Bronchial epithelial cell (primary cell): ENCODE measurements around the gene SYMPK. TPM values are rescaled to one million over a fixed set of nuclear protein-coding genes. Genes with fewer than 3 reads are reported as not detected.

Experiments used
- DNase-seq: peaks from one replicate; pipeline ENCODE4 v3.0.0-alpha.2; 2010; ENCODE audit warnings: low read depth
- FAIRE-seq: peaks from 2 replicates; lab custom pipeline; 2011; peaks lifted over from hg19 to GRCh38; lab: Jason Lieb, UNC
- H3K27me3 ChIP-seq: 2 replicates; pipeline ENCODE4 v1.5.1; 2011; ENCODE audit warnings: low read length; ENCODE audit not compliant: control insufficient read depth, insufficient read depth
- H3K36me3 ChIP-seq: 2 replicates; pipeline ENCODE4 v1.5.1; 2011; ENCODE audit warnings: low read length; ENCODE audit not compliant: control insufficient read depth, insufficient read depth
- H3K4me3 ChIP-seq: 2 replicates; pipeline ENCODE4 v1.5.1; 2011; ENCODE audit warnings: mild to moderate bottlenecking, low read depth, low read length, control low read depth
- CTCF ChIP-seq: IDR thresholded peaks from 2 replicates; pipeline ENCODE4 v1.5.1; 2011; ENCODE audit warnings: mild to moderate bottlenecking, moderate library complexity, low read length, control low read depth, inconsistent platforms; ENCODE audit not compliant: insufficient read depth, severe bottlenecking
- total RNA-seq: library from RNA; depleted of rRNA; stranded (reverse); fragments of >200 nt; gene quantifications from 2 replicates; pipeline ENCODE4 v1.2.1, GENCODE V29; 2014

SYMPK gene
- total RNA-seq, 1 donor from 2014 or later: 27.9 TPM

DNA sequence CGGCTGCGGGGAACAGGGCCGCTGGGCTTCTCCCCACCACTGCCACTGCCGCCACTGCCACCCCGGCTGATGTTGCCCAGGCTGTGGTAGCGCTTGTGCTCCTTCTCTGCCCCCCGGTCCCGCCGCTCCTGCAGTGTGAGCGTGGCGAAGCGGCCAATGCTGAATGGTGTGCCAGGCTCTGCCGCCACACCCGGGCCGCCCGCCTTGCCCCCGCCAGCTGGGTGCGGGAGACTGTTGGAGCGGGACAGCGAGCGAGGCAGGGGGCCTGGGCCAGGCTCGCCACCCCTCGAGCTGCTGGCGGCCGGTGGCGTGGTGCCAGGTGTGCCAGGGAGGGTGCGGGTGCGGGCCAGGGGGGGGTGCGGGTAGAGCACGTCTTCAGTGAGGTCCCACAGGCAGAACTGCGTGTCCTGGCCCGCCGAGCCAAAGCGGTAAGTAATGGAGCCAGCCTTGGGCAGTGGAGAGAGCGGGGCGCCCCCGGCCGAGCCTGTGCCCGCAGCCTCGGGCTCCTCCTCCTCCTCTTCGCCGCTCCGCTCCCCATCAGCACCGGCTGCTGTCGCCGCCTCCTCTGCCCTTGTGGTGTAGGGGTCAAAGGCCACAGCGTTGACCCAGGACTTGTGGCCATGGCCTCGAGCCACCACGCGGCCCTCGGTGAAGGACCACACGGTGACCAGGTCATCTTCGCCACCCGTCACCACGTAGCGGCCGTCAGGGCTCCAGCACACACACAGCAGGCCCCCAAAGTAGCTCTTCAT, 77.0 kb downstream of the SYMPK start:
- Histone ChIP-seq H3K27me3 (no peaks in the 10 kb centered on the region), H3K36me3 (peaks cover 21% of the 10 kb centered on the region), H3K4me3 (no peak overlapping the region)
- TF ChIP-seq CTCF: no peak
- DNase-seq (no peak), FAIRE-seq (no peak)

DNA sequence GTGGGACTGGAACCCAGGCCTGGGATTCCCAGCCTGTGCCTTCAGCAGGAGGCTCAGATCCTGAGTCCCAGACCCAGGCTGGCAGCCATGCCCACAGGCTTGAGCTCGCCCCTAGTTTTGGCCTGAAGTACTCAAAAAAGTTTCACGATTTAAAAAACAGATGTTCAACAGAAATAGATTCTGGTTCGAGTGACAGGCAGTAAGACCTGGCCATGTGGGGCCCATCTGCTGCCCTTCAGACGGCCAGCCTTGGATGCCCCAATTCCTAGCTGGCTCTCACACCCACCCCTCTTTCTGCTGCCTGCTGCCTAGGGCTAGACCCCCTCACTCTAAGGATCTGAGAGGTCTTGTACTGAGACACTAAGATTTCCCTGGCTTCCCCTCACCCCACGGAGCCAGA, 77.8 kb downstream of the SYMPK start:
- FAIRE-seq (no peak), DNase-seq (no peak)
- H3K36me3 ChIP-seq: peaks cover 18% of the 10 kb centered on the region

DNA sequence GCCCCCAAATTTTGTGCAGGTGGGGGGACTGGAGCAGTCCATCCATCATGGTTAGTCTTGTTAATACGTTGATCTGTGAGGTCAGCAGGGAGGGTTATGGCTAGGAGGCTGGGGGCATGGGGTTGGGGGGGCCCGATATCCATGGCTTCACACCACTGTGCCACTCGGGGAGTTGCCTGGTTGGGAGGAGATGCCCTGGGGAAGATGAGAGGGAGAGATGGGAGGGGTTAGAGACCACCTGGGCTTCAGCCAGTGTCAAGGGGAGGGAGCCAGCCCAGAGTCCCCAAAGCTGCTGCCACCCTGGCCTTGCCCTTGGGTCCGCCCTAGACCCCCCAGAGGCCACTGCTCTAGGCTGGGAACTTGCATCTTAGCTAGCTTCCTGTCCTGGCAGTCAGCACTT, 78.9 kb downstream of the SYMPK start:
- FAIRE-seq: no peak
- H3K4me3 ChIP-seq: no peak overlapping the region
- H3K27me3 ChIP-seq: no peaks in the 10 kb centered on the region
- no peak for TF ChIP-seq CTCF
- H3K36me3 ChIP-seq: peaks cover 15% of the 10 kb centered on the region
- DNase-seq: no peak

More for the DNA sequence above, 77.8 kb downstream of the SYMPK start:
- H3K27me3 ChIP-seq: no peaks in the 10 kb centered on the region
- H3K4me3 ChIP-seq: no peak overlapping the region
- no peak for TF ChIP-seq CTCF

GRCh38 chr19:45782820-45783785, 79.8 kb downstream of the SYMPK start:
- FAIRE-seq (no peak), DNase-seq (no peak)
- peaks cover 16% of the 10 kb centered on the region for H3K36me3 ChIP-seq
- H3K4me3 ChIP-seq: no peak overlapping the region
- no peaks in the 10 kb centered on the region for H3K27me3 ChIP-seq
- no peak for TF ChIP-seq CTCF

- TF ChIP-seq CTCF: no peak
- H3K27me3 ChIP-seq: no peaks in the 10 kb centered on the region
- FAIRE-seq: no peak
These were observed 80.7 kb downstream of the SYMPK start, which contains the start of gene DMPK for GRCh38 chr19:45782162-45782691. Gene DMPK (minus strand): TSS chr19:45782490. CDS start chr19:45782352, 138 bp downstream.

More at GRCh38 chr19:45782162-45782691, 80.7 kb downstream of the SYMPK start, which contains the start of gene DMPK:
- H3K4me3 ChIP-seq: no peak within 1 kb of the TSS
- peaks cover 19% of the 10 kb centered on the region for H3K36me3 ChIP-seq
- peak; percentile 15 for DNase-seq
